NCI-H1436 treated with DMSO at 0.1 percent for 48 hours (cell line): ENCODE results near the gene LRG1.

ENCODE experiments used
- DNase-seq: peaks from one replicate; lab custom pipeline; 2025; lab: John Stamatoyannopoulos, UW

The LRG1 gene

GRCh38 chr19:4539693-4540581 lies at the start of gene LRG1:
Gene LRG1, minus strand, starts transcription at chr19:4540036. Its CDS starts 23 bp downstream, at chr19:4540013.
- no peak for DNase-seq

GRCh38 chr19:4588291-4588761 lies 48.5 kb upstream of the LRG1 start:
- no peak for DNase-seq

- DNase-seq, result no peak
Measured at GRCh38 chr19:4587527-4587926, 47.7 kb upstream of the LRG1 start.

- no peak for DNase-seq
Measured at GRCh38 chr19:4586691-4587090, 46.9 kb upstream of the LRG1 start.

- no peak for DNase-seq
Measured at GRCh38 chr19:4586245-4586644, 46.4 kb upstream of the LRG1 start.

GRCh38 chr19:4585556-4585955 lies 45.7 kb upstream of the LRG1 start:
- DNase-seq, result no peak

- DNase-seq, result no peak
Measured at GRCh38 chr19:4584670-4585460, 45.0 kb upstream of the LRG1 start.

GRCh38 chr19:4583961-4584669 lies 44.3 kb upstream of the LRG1 start:
- no peak for DNase-seq

GRCh38 chr19:4582980-4583842 lies 43.4 kb upstream of the LRG1 start:
- no peak for DNase-seq

GRCh38 chr19:4581666-4582553 lies 42.1 kb upstream of the LRG1 start:
- DNase-seq, result no peak

- no peak for DNase-seq
Measured at GRCh38 chr19:4580961-4581665, 41.3 kb upstream of the LRG1 start.

- no peak for DNase-seq
Measured at GRCh38 chr19:4580021-4580901, 40.4 kb upstream of the LRG1 start.

- DNase-seq, result no peak
Measured at GRCh38 chr19:4579389-4579788, 39.6 kb upstream of the LRG1 start.

- no peak for DNase-seq
Measured at GRCh38 chr19:4578552-4579248, 38.9 kb upstream of the LRG1 start.

GRCh38 chr19:4577020-4577782 lies 37.4 kb upstream of the LRG1 start:
- no peak for DNase-seq

- no peak for DNase-seq
Measured at GRCh38 chr19:4576016-4576933, 36.4 kb upstream of the LRG1 start.
